T follicular helper cell (primary cell): Measurements from ENCODE around the gene LRRC74B.

Experiments
- DNase-seq: peaks from one replicate; pipeline ENCODE4 v3.0.0-alpha.2; 2020; ENCODE audit warnings: low read depth

LRRC74B gene

GRCh38 chr22:21014202-21014725 is 31.5 kb upstream of the LRRC74B start:
- DNase-seq, result peak; percentile 70

DNA sequence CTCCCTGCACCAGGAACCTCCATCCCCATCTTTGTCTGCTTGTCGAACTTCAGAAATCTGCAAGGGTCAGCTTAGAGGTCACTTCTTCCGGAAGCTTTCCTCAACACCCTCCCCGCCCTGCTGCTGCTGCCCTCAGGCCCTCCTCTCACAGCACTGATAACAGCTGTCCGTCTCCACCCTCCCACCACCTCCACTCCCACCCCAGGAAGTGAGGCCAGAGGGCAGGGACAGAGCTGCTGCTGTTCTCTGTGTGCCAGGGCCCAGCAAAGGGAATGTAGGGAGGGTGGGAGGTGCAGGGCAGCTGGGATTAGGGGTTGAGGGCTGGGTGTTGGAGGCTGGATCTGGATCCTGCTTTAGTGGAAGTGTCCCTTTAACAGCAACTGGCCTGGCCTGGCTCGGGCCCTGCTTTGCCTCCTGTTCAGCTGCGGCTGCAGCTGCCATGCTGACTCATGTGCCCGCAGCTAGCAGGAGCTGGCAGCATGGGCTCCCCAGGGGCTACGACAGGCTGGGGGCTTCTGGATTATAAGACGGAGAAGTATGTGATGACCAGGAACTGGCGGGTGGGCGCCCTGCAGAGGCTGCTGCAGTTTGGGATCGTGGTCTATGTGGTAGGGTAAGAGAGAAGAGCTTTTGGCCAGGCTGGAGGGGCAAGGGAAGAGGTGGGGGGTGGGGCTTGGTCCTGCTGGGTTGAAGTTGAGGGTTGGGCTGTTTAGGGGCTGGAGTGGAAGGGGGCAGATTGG is 30.9 kb upstream of the LRRC74B start, which contains the start of gene P2RX6:
Gene P2RX6, plus strand, starts transcription at position 440 of the 740 bp plus-strand sequence. Its CDS starts 10 bp downstream, at position 450.
- no peak for DNase-seq

DNA sequence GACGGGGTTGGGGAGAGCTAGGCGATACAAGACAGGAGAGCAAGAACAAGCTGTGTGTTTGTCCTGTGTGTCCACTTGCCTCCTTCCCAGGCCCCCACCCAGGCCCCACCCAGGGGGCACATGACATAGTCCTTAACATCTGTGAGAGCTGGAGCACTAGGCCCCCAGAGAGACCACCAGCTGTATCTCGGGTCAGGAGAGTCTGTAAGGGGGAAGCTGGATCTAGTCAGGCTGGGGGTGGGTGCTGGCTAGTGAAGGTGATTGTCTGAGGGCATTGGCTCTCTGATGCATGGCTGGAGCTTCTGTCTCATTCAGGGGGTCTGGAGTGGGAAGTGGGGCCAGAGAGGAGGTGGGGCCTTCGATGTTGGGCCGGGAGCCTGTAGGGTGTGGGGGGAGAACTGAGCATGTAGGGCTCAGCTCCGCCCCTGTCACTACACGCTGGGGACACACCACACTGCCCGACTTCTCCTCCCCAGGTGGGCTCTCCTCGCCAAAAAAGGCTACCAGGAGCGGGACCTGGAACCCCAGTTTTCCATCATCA is 30.2 kb upstream of the LRRC74B start:
- no peak for DNase-seq

DNA sequence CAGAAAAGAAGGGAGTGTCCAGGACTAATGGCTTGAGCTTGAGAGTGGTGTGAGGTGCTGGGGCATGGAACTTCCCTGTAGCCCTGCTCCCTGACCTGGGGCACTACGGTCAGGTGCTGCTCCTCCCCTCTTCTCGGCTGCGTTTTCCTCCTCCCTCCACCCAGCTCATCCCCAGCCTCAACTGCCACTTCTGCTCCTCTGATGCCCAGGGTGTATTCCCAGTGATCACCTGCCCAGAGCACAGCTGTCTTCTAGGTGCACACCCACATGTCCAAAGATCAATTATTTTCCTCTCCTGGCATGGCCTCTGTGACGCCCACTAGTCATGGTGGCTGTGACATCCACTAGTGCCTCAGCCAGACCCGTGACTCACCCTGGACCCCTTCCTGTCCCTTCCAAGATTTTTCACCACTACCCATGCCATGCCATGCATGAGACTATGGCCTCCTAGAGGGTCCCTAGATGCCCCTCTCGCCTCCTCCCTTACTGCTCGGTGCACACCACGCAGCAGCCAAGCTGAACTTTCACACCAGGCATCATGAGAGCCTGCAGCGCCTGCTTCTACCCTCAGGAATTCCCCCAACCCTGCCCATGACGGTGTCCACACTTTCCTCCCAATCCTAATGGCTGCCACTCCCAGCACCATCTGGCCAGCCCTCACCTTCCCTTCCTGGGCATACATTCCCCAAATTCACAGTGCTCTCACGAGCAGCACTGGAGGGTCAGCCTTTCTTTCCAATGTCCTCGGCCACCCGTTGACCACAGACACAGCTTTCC is 28.9 kb upstream of the LRRC74B start:
- DNase-seq, result no peak

GRCh38 chr22:21018314-21018713 is 27.4 kb upstream of the LRRC74B start:
- no peak for DNase-seq

DNA sequence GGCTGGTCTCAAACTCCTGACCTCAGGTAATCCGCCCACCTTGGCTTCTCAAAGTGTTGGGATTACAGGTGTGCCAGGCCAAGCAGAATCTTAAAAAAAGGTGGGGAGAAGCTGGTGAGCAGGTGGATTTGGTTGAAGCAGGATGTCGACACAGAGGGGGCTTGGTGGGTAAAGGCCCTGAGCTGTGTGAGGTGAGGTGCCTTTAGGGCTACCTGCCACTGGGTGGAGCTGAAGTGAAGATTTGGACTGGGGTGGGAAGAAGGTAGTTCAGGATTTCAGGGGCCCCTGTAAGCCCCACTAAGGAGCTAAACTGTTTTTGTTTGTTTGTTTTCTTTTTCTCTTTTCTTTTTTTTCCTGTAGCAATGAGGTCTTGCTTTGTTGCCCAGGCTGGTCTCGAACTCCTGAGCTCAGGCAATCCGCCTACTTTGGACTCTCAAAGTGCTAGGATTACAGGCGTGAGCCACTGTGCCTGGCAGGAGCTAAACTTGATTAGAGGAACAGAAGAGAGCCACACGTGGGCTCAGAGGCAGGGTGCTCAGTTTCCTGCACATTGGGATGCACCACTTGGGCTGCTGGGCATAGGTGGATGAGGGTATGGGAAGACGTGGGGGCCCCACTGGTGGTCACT is 24.8 kb upstream of the LRRC74B start:
- no peak for DNase-seq

- no peak for DNase-seq
Observed at GRCh38 chr22:21022507-21022906, 23.2 kb upstream of the LRRC74B start.

GRCh38 chr22:21022955-21023614 is 22.7 kb upstream of the LRRC74B start:
- no peak for DNase-seq

- DNase-seq, result no peak
Observed at GRCh38 chr22:21025266-21025665, 20.5 kb upstream of the LRRC74B start.

- DNase-seq, result no peak
Observed at GRCh38 chr22:21025763-21026755, 19.7 kb upstream of the LRRC74B start.

- DNase-seq, result no peak
Observed at GRCh38 chr22:21026783-21027692, 18.7 kb upstream of the LRRC74B start.

DNA sequence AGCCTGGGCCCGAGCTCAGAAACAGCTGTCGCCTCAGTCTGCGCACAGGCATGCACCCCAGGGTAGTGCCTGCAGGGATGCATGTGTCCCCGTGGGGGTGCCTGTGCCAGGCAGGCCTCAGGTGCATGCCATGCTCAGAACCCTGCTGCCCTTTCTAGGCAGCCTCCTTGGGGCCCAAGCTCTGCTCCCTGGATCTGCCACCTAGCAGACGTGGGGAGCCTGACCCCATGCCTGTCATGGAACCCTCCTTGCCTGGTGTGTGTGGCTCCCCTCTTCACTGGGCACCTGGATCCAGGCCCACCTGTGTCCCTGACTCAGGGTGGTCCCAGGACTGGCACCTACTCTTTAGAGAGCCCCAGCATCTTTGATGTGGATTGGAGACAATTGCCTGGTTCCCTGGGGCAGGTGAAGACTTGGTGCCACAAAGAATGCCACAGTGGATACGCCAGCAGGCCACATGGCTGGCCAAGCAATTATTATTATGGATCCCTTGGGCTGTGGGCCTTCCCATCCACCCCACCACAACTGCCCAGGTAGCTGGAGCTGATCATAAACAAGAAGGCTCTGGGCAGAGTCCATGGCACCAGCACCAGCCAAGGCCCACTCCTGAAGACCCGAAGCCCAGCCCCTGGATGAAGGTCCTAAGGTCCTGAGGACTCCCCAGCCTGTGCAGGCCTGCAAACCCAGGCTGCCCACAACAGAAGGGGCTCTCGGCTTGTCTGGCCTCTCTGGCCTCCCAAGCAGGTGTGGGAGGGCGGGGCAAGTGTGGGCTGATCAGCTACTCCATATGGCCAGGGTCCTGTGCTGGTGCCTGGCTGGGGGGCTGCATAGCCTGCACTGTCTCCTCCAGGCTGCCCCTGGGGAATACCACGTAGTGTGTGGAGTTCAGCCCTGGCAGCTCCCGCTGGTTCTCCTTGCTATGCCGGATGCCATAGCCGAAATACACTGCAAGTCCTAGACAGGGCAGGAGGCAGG is 17.2 kb upstream of the LRRC74B start:
- DNase-seq, result no peak

DNA sequence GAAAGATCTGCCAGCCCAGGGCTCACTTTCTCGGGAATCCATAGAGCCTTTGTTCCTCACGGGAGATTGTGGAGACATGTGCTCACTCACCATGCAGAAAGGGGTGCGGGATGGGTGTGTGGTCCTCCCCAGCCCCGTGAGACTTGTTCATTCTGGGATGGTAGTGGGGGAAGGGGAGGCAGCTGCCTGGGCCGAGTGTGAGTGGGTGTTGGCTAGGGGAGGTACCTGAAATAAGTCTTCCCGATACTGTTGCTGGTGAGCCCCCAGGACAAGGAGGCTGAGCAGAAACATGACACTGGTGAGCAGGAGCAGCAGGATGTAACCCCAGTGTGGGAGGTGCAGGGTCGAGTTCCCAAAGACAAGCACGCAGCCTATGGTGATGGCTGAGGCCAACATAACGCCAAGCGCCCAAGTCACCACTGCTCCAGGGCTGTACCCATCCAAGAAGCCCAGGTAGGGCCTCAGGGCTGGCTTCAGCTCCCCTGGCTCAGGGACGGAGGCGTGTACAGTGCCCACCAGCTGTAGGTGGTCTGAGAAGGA is 16.2 kb upstream of the LRRC74B start:
- no peak for DNase-seq

DNA sequence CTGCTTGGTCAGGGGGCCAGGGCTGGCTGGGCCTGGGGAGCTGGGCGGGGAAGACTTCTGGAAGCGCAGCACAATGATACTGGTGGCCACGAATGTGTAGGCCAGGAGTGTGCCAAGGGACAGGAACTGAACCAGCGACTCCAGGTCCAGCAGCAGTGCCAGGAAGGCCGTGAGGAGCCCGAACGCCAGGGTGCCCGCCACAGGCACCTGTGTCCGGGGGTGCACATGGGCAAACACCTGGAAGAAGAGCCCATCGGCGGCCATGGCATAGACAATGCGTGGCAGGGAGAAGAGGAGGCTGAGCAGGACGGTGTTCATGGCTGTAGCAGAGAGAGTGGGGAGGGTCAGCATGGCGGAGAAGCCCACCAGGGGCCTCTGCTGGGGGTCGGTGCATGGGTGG is 15.7 kb upstream of the LRRC74B start:
- no peak for DNase-seq

DNA sequence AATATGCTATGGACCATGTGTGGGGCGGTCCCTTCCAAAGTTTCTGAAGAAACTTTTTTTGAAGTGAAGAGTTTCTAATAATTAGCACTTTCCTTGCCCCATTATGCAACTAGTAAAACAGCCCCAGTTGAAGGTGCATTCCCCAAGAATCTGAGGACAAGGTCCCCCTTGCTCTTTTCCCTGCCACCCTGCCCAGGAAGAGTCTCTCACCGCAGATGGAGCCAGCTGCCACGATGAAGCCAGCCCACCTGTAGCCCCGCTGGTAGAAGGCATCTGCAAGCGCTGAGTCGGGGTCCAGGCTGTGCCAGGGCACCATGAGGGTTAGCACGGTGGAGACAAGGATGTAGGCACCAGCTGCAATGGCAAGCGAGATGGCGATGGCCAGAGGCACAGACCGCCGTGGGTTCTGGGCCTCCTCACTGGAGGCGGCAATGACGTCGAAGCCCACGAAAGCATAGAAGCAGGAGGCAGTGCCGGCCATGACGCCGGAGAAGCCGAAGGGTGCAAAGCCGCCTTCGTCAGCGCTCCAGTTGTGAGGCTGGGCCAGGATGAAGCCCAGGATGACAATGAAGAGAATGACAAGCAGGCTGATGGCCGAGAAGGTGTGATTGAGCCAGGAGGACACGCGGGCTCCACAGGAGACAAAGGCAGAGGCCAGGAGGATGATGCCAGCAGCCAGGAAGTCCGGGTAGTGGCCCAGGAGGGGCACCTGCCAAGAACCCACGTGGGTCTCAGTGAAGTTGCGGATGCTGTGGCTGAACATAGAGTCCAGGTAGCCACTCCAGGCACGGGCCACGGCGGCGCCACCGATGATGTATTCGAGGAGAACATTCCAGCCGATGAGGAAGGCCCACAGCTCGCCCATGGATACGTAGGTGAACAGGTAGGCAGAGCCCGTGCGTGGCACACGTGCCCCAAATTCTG is 14.9 kb upstream of the LRRC74B start:
- DNase-seq, result no peak

DNA sequence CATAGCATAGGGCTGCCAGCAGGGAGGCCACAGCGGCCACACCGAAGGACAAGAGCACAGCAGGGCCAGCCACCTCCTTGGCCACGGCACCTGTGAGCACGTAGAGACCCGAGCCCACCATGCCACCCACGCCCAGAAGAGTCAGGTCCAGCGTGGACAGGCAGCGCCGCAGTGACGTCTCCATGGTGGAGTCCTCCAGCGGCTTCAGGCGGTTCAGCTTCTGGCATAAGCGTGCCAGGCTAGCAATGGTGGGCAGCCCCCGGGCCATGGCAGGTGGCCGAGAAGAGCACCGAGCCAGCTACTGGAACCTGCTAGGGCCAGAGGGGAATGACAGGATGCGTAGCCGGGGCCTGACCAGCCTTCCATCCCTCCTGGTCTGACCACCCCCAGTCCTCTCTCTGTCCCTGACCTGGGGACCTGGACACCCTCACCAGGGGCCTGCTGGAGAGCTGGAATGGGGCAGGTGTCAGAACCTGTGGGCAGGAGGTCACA is 14.2 kb upstream of the LRRC74B start:
- DNase-seq, result no peak
